D721Med (cell line): ENCODE measurements around the gene TRHDE.

ENCODE experiments used
- DNase-seq: peaks from one replicate; pipeline ENCODE4 v3.0.0; 2011; ENCODE audit warnings: low spot score; ENCODE audit not compliant: insufficient read length
- FAIRE-seq: peaks from 2 replicates; lab custom pipeline; 2011; peaks lifted over from hg19 to GRCh38; lab: Jason Lieb, UNC
- TF ChIP-seq, protein P1 (sequence below): IDR thresholded peaks from 2 replicates; pipeline ENCODE4 v1.5.1; 2012; ENCODE audit warnings: mild to moderate bottlenecking, control low read depth; ENCODE audit not compliant: insufficient read depth; ENCODE audit errors: missing control alignments

Gene TRHDE

DNA sequence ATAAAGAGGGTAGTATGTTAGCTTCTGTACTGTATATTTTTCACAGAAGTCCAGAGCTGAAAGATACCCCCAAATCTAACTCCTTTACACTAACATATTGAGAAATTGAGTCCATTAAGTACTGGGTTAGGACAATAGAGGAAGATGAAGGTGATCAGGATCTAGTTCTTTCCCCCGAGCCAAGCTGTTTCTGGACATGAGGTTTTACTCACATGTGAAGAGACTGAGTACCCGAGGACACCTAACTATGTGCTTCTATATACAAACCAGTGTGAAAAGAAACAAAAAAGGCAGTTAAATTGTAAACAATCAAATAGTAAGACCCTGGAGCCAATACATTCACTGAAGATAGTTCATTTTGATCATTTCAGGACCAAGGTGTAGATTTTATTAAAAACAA lies 3.8 kb upstream of the TRHDE start:
- TF ChIP-seq, protein P1, sequence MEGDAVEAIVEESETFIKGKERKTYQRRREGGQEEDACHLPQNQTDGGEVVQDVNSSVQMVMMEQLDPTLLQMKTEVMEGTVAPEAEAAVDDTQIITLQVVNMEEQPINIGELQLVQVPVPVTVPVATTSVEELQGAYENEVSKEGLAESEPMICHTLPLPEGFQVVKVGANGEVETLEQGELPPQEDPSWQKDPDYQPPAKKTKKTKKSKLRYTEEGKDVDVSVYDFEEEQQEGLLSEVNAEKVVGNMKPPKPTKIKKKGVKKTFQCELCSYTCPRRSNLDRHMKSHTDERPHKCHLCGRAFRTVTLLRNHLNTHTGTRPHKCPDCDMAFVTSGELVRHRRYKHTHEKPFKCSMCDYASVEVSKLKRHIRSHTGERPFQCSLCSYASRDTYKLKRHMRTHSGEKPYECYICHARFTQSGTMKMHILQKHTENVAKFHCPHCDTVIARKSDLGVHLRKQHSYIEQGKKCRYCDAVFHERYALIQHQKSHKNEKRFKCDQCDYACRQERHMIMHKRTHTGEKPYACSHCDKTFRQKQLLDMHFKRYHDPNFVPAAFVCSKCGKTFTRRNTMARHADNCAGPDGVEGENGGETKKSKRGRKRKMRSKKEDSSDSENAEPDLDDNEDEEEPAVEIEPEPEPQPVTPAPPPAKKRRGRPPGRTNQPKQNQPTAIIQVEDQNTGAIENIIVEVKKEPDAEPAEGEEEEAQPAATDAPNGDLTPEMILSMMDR = no peak
- FAIRE-seq (no peak), DNase-seq (no peak)

DNA sequence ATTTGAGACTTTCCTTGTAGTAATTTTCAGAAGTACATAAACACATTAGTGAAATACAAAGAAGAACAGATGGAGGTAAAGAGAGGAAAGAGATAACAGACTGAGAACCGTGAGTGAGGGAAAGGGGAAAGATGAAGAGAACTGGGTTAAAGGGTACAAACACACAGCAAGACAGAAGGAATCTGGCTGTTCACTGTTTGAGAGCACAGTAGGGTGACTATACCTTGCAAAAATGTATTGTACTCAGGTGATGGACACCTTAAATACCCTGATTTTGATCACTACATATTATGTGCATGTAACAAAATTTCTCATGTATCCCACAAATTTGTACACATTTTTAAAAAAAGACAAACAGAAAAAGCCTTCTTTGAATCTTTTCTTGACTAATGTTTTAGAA lies 2.7 kb upstream of the TRHDE start:
- DNase-seq (no peak), FAIRE-seq (no peak)
- TF ChIP-seq, protein P1 = no peak

DNA sequence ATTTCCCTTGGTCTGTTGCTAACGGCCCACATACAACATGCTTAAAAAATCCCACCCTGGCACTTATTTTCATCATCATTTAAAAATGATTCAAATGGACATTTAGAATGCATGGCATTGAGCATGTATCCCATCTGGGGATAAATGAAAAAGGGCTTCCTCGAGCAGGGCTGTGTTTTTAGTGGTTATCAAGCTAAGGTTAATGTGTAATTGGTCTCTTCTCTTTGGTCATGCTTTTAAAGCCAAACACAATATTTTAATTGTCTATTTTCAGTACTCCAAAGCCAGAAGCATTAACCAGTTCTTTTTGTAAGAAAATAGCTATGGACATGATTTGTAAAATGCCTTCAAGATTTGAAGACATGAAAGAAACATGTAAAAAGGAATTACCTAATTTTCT lies 1.9 kb upstream of the TRHDE start:
- TF ChIP-seq, protein P1 = no peak
- DNase-seq = no peak
- FAIRE-seq = no peak

DNA sequence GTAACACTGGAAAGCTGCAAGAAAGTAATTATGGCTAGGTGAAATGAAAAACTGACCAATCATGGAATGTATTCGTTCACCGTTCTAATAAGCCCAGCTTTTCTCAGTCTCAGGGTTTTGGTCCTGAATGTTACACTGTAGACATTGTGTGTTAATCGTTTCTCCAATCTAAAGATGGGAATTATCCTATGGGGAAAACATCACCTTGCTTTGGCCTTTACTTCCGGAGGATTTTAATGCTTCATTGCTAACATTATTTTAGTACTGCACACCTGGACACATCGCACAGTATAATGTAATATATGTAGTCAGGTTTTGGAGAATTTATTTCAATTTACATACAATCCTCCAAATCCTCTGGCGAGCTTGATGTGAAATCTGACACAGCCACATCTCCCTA lies 1.2 kb upstream of the TRHDE start:
- TF ChIP-seq, protein P1 = no peak
- DNase-seq = no peak
- peak; percentile 64 for FAIRE-seq

DNA sequence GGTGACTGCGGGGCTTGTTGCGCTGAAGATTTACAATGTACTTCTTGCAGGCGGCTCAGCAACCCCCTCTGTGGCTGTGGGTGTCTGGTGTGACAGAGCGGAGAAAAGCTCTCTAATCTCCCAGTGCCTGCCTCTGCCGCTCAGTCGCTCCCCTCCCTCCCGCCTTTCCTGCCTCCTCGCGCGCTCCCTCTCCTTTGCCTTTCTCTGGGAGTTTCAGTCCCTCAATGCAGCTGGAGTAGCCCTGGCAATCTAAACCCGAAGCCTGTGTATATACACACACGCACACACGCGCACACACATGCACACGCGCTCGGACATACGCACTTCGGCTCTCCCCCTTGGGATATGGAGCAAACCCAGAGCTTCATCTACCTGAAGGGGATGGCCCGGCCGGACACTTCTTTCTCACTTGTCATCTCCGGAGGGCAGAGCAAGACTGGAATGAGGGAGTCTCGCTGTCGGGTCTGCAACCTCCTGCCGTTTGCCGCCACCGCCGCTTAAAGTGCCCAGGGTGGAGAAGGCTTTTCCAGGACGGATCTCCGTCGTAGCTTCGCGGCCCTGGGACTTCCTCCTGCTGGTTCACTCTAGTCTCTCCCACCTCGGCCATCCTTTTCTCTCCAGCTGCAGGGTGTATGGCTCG lies 599 bp upstream of the TRHDE start:
- FAIRE-seq (no peak), DNase-seq (peak; percentile 47)
- TF ChIP-seq, protein P1 = no peak

DNA sequence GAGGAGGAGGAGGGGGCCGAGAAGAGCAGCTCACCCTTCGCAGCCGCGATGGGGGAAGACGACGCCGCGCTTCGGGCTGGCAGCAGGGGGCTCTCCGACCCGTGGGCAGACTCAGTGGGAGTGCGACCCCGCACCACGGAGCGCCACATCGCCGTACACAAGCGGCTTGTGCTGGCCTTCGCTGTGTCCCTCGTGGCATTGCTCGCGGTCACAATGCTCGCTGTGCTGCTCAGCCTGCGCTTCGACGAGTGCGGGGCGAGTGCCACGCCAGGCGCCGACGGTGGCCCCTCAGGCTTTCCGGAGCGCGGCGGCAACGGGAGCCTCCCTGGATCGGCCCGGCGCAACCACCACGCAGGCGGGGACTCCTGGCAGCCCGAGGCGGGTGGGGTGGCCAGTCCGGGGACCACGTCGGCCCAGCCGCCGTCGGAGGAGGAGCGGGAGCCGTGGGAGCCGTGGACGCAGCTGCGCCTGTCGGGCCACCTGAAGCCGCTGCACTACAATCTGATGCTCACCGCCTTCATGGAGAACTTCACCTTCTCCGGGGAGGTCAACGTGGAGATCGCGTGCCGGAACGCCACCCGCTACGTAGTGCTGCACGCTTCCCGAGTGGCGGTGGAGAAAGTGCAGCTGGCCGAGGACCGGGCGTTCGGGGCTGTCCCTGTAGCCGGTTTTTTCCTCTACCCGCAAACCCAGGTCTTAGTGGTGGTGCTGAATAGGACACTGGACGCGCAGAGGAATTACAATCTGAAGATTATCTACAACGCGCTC lies 745 bp downstream of the TRHDE start:
- DNase-seq (peak; percentile 36), FAIRE-seq (no peak)
- TF ChIP-seq, protein P1 = peak; percentile 3

DNA sequence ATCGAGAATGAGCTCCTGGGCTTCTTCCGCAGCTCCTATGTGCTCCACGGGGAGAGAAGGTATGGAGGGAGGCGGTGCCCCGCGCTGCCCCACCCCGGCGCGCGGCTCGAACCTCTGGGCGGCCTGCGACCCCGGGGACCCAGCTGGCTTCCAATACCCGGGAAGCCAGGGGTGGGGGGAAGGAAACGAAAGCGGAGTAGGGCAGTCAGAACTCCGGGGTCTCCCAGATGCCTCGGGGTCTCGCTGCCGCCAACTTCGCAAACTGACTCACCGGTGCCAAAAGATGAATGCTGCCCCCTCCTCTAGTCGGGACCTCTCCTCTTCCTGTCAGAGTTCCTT lies 1.3 kb downstream of the TRHDE start:
- FAIRE-seq (no peak), DNase-seq (no peak)
- TF ChIP-seq, protein P1 = no peak
